Measurements from ENCODE around the gene TNS3.

DNA sequence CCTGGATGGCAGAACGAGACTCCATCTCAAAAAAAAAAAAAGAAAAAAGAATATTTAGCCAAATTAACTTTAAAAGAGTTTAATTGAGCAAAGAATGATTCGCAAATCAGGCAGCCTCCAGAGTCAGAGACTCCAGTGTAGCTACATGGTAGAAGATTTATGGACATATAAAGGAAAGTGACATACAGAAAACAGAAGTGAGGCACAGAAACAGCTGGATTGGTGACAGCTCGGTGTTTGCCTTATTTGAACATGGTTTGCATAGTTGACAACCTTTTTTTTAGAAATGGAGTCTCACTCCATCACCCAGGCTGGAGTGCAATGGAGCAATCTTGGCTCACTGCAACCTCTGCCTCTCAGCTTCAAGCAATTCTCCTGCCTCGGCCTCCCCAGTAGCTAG is 35.2 kb upstream of the TNS3 start:
- TF ChIP-seq EP300 (IDR thresholded peaks at IDR 0.05) (no peak), POLR2AphosphoS5 (IDR thresholded peaks at IDR 0.05) (no peak)
- TF ChIP-seq, protein P1, sequence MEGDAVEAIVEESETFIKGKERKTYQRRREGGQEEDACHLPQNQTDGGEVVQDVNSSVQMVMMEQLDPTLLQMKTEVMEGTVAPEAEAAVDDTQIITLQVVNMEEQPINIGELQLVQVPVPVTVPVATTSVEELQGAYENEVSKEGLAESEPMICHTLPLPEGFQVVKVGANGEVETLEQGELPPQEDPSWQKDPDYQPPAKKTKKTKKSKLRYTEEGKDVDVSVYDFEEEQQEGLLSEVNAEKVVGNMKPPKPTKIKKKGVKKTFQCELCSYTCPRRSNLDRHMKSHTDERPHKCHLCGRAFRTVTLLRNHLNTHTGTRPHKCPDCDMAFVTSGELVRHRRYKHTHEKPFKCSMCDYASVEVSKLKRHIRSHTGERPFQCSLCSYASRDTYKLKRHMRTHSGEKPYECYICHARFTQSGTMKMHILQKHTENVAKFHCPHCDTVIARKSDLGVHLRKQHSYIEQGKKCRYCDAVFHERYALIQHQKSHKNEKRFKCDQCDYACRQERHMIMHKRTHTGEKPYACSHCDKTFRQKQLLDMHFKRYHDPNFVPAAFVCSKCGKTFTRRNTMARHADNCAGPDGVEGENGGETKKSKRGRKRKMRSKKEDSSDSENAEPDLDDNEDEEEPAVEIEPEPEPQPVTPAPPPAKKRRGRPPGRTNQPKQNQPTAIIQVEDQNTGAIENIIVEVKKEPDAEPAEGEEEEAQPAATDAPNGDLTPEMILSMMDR (IDR thresholded peaks at IDR 0.05) = no peak
